WERI-Rb-1 (cell line): ENCODE results near the gene LRRC59.

ENCODE experiments used
- DNase-seq: peaks from one replicate; pipeline ENCODE4 v3.0.0-alpha.2; 2020
- H3K27ac ChIP-seq: fragments of 250-450 bp; sonication (Bioruptor Pico); 2 replicates; pipeline ENCODE4 v1.5.1; 2020; ENCODE audit warnings: mild to moderate bottlenecking, moderate library complexity
- H3K27me3 ChIP-seq: fragments of 250-450 bp; sonication (Bioruptor Pico); 2 replicates; pipeline ENCODE4 v1.5.1; 2021; ENCODE audit warnings: mild to moderate bottlenecking, low read depth, moderate library complexity; ENCODE audit not compliant: insufficient read depth, severe bottlenecking
- H3K36me3 ChIP-seq: fragments of 250-450 bp; sonication (Bioruptor Pico); 2 replicates; pipeline ENCODE4 v1.5.1; 2020; ENCODE audit warnings: mild to moderate bottlenecking, moderate library complexity
- H3K4me3 ChIP-seq: 2 replicates; pipeline ENCODE4 v1.5.1; 2011; ENCODE audit warnings: low read depth, mild to moderate bottlenecking, control low read depth, low read length
- H3K9me3 ChIP-seq: fragments of 250-450 bp; sonication (Bioruptor Pico); 2 replicates; pipeline ENCODE4 v1.5.1; 2021; ENCODE audit warnings: mild to moderate bottlenecking, moderate library complexity; ENCODE audit not compliant: severe bottlenecking
- TF ChIP-seq, protein P1 (sequence below): IDR thresholded peaks from 2 replicates; pipeline ENCODE4 v1.5.1; 2011; ENCODE audit warnings: low read depth, mild to moderate bottlenecking, control low read depth, inconsistent platforms, low read length

Gene LRRC59

DNA sequence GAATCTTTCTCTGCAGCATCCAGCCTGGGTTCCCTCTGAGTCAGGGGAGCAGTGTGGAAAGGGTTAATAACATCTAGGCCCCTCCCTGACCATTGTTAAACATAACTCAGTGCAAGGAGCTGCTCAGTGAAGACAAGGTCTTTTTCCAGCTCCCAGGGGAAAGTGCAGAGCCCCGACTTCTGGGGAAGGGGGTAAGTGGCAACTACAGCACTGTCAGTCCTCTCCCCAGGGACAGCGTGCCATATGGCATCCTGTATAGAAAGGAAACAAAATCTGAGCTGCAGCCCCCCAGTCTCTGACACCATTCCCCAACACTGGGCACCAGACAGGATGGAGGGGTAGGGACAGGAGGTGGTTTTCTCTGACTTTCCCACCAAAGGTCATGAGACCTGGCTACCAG is 32.2 kb downstream of the LRRC59 start:
- Histone ChIP-seq H3K9me3 (no peaks in the 10 kb centered on the region), H3K27me3 (no peaks in the 10 kb centered on the region), H3K27ac (peak overlapping the region; percentile 12; the same call in 1 of the 2 replicates), H3K36me3 (peaks cover 57% of the 10 kb centered on the region), H3K4me3 (no peak overlapping the region)
- TF ChIP-seq, protein P1, sequence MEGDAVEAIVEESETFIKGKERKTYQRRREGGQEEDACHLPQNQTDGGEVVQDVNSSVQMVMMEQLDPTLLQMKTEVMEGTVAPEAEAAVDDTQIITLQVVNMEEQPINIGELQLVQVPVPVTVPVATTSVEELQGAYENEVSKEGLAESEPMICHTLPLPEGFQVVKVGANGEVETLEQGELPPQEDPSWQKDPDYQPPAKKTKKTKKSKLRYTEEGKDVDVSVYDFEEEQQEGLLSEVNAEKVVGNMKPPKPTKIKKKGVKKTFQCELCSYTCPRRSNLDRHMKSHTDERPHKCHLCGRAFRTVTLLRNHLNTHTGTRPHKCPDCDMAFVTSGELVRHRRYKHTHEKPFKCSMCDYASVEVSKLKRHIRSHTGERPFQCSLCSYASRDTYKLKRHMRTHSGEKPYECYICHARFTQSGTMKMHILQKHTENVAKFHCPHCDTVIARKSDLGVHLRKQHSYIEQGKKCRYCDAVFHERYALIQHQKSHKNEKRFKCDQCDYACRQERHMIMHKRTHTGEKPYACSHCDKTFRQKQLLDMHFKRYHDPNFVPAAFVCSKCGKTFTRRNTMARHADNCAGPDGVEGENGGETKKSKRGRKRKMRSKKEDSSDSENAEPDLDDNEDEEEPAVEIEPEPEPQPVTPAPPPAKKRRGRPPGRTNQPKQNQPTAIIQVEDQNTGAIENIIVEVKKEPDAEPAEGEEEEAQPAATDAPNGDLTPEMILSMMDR: no peak
- DNase-seq: no peak

DNA sequence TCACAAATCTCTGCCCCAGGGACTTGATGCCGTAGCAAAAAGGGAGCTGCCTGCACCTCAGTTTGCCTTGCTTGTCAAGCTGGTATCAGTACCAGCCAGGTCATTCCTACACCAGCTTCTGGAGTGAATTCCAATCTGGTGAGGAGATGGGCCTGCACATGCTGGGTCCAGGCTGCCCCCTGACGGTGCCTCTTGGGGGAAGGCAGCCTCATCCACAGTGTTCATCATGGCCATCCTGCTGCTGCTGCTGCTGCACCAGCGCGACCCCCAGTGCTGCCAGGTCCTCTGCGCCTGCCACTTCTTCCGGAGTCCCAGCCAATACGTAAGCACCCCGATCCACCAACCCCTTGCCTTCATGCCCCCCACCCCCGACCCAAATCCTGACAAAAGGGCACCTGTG is 32.6 kb downstream of the LRRC59 start:
- Histone ChIP-seq H3K27ac (no peak overlapping the region), H3K4me3 (no peak overlapping the region), H3K27me3 (no peaks in the 10 kb centered on the region), H3K36me3 (peaks cover 54% of the 10 kb centered on the region), H3K9me3 (no peaks in the 10 kb centered on the region)
- TF ChIP-seq, protein P1: no peak
- no peak for DNase-seq

DNA sequence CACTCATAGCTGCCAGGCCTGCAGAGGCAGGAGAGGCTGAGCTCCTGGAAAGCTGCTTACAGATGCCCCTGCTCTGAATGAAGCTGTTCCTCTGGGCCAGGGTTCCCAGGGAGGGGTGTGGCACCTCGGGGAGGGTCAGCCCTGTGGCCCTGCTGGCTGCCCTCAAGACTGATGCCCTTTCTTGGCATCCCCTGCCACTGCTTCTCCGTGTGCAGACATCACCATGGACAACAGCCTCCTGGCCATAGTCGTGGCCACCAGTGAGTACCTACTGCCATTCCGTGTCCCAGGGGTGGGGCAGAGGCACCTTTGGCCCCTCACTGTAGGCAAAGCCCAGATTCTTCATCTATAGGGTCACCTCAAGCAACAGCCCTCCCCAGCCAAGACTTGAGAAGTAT is 33.3 kb downstream of the LRRC59 start:
- H3K4me3 ChIP-seq: no peak overlapping the region
- TF ChIP-seq, protein P1: no peak
- H3K9me3 ChIP-seq: no peaks in the 10 kb centered on the region
- H3K27me3 ChIP-seq: no peaks in the 10 kb centered on the region
- no peak overlapping the region for H3K27ac ChIP-seq
- peaks cover 54% of the 10 kb centered on the region for H3K36me3 ChIP-seq
- no peak for DNase-seq

DNA sequence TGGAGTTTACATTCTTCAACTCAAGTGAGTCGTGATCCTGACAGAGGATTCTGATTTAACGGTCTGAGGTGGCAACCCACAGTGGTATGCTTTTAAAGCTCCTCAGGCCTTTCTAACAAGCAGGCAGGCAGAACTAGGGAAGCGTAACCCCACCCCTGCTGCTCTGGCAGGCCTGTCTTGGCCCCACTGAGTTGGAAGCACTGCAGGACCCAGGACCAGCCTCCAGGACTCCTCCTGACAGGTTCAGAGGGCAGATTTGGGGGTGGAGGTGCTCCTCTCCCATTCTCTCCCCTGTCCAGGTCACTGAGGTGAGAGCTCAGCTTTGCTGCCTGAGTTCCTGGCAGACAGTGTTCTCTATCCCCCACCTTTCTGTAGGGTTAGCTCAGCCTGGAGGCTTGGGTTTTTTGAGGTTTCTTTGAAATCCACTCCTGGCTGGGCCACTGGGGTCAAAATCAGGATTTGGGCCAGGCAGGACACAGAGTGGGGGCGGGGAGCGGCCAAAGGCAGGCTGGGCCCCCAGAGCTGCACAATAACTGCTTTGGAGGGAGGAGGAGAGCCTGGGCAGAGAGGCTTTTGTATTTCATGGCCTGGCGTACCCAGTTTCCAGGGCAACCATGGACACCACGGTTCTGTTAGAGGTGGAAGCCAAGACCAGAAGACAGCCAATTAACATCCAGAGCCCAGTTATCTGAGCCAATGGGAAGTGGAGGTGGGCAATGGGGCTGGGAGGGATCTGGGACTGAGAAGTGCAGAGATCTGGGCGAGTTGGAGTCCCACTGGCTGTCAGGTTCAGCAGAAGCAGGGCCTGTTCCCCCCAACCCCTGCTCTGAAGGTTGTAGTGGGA is 33.9 kb downstream of the LRRC59 start:
- Histone ChIP-seq H3K4me3 (no peak overlapping the region), H3K36me3 (peaks cover 54% of the 10 kb centered on the region), H3K27me3 (no peaks in the 10 kb centered on the region), H3K27ac (no peak overlapping the region), H3K9me3 (no peaks in the 10 kb centered on the region)
- TF ChIP-seq, protein P1: 0 out of 2 replicates have a peak, but pooled peaks have one; percentile 1
- no peak for DNase-seq

DNA sequence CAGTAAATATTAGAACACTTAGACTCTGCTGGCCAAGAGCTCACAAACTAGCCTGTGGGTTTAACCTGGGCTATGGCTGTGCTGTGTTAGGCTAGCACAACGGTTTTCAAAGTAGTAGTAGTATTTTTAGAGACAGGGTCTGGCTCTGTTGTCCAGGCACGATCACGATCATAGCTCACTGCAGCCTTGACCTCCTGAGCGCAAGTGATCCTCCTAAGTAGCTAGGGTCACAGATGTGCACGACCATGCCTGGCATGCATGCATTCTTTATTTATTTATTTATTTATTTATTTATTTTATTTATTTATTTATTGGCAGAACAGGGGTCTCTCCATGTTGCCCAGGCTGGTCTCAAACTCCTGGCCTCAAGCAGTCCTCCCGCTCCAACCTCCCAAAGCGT is 34.7 kb downstream of the LRRC59 start:
- no peak overlapping the region for H3K27ac ChIP-seq

More for the DNA sequence above, 34.7 kb downstream of the LRRC59 start:
- Histone ChIP-seq H3K9me3 (no peaks in the 10 kb centered on the region), H3K27me3 (no peaks in the 10 kb centered on the region), H3K4me3 (no peak overlapping the region), H3K36me3 (peaks cover 54% of the 10 kb centered on the region)
- TF ChIP-seq, protein P1: no peak
- DNase-seq: no peak
